Left renal pelvis (tissue), 4 donors: ENCODE results near the gene DZIP1. TPM values are rescaled to one million over a fixed set of nuclear protein-coding genes. Genes with fewer than 3 reads are reported as not detected.

Experiments used
- DNase-seq, 4 donors: peaks; one replicate each; pipeline ENCODE4 v3.0.0-alpha.2; 2013; ENCODE audit warnings: low read depth in 4 of 4, low spot score in 3 of 4
- polyA plus RNA-seq, 4 donors: library from polyadenylated mRNA; unstranded; fragments of 120-200 nt; gene quantifications; one replicate each; pipeline ENCODE4 v1.2.1, GENCODE V29; 2013; ENCODE audit not compliant: insufficient read length in 4 of 4

Gene DZIP1
- polyA plus RNA-seq, 4 donors, result 58.9 to 70.9 (median 66.3) TPM

- DNase-seq, result no peak
These were observed 2.8 kb upstream of the DZIP1 start for GRCh38 chr13:95647321-95647720.

GRCh38 chr13:95643936-95644598, 439 bp downstream of the DZIP1 start:
- no peak for DNase-seq

GRCh38 chr13:95643571-95643935, 953 bp downstream of the DZIP1 start:
- DNase-seq, result peak in 1 of 4 donors; percentile 26

GRCh38 chr13:95642999-95643398, 1.5 kb downstream of the DZIP1 start:
- DNase-seq, result no peak

GRCh38 chr13:95642028-95642621, 2.4 kb downstream of the DZIP1 start:
- DNase-seq, result no peak

GRCh38 chr13:95641291-95642027, 3.0 kb downstream of the DZIP1 start:
- no peak for DNase-seq

GRCh38 chr13:95636853-95637252, 7.7 kb downstream of the DZIP1 start:
- no peak for DNase-seq

- no peak for DNase-seq
These were observed 13.9 kb downstream of the DZIP1 start for GRCh38 chr13:95630593-95630992.

GRCh38 chr13:95629071-95629470, 15.4 kb downstream of the DZIP1 start:
- DNase-seq, result no peak

GRCh38 chr13:95628488-95628887, 16.0 kb downstream of the DZIP1 start:
- DNase-seq, result no peak

- no peak for DNase-seq
These were observed 16.9 kb downstream of the DZIP1 start for GRCh38 chr13:95627590-95627989.

- no peak for DNase-seq
These were observed 17.7 kb downstream of the DZIP1 start for GRCh38 chr13:95626768-95627167.

GRCh38 chr13:95624020-95624419, 20.5 kb downstream of the DZIP1 start:
- peak in 1 of 4 donors; percentile 52 for DNase-seq

GRCh38 chr13:95623141-95623540, 21.4 kb downstream of the DZIP1 start:
- DNase-seq, result no peak

GRCh38 chr13:95620825-95621498, 23.5 kb downstream of the DZIP1 start:
- DNase-seq, result no peak

GRCh38 chr13:95620030-95620824, 24.3 kb downstream of the DZIP1 start:
- no peak for DNase-seq

GRCh38 chr13:95615539-95615938, 29.0 kb downstream of the DZIP1 start:
- DNase-seq, result no peak

- DNase-seq, result no peak
These were observed 29.8 kb downstream of the DZIP1 start for GRCh38 chr13:95614641-95615245.

- no peak for DNase-seq
These were observed 35.7 kb downstream of the DZIP1 start for GRCh38 chr13:95608640-95609323.

GRCh38 chr13:95607366-95607765, 37.1 kb downstream of the DZIP1 start:
- no peak for DNase-seq
